Duodenal mucosa (tissue), 2 donors: ENCODE results near the gene DCXR.

Experiments used
- H3K27ac ChIP-seq: one replicate; pipeline ENCODE4 v1.7.0; 2013; ENCODE audit warnings: low read depth, low read length
- H3K27me3 ChIP-seq, 2 donors: one replicate each; pipeline ENCODE4 v1.7.0; 2013; ENCODE audit warnings: low read length in 2 of 2, control low read depth in 1 of 2; ENCODE audit not compliant: insufficient read depth in 2 of 2, control insufficient read depth in 1 of 2
- H3K36me3 ChIP-seq, 2 donors: one replicate each; pipeline ENCODE4 v1.7.0; 2013; ENCODE audit warnings: low read length in 2 of 2, control low read depth in 1 of 2; ENCODE audit not compliant: insufficient read depth in 2 of 2, control insufficient read depth in 1 of 2
- H3K4me1 ChIP-seq, 2 donors: one replicate each; pipeline ENCODE4 v1.7.0; 2013; ENCODE audit warnings: low read length in 2 of 2, control low read depth in 1 of 2; ENCODE audit not compliant: insufficient read depth in 2 of 2, control insufficient read depth in 1 of 2
- H3K4me3 ChIP-seq, 2 donors: one replicate each; pipeline ENCODE4 v1.7.0; 2013; ENCODE audit warnings: low read length in 2 of 2, low read depth in 1 of 2
- H3K9ac ChIP-seq, 2 donors: one replicate each; pipeline ENCODE4 v1.7.0; 2013; ENCODE audit warnings: low read length in 2 of 2, low read depth in 1 of 2
- H3K9me3 ChIP-seq, 2 donors: one replicate each; pipeline ENCODE4 v1.7.0; 2013; ENCODE audit warnings: low read length in 2 of 2, control low read depth in 1 of 2; ENCODE audit not compliant: control insufficient read depth in 1 of 2

DCXR gene

GRCh38 chr17:82054351-82055022, 17.0 kb upstream of the DCXR start:
- Histone ChIP-seq H3K36me3 (peaks cover 13 to 60% of the 10 kb centered on the region in 2 donors), H3K9me3 (no peaks in the 10 kb centered on the region)

GRCh38 chr17:82053556-82054263, 16.2 kb upstream of the DCXR start:
- no peak overlapping the region for H3K27ac ChIP-seq
- H3K27me3 ChIP-seq: no peaks in the 10 kb centered on the region
- H3K9me3 ChIP-seq: no peaks in the 10 kb centered on the region
- peaks cover 13 to 53% of the 10 kb centered on the region in 2 donors for H3K36me3 ChIP-seq
- H3K9ac ChIP-seq: no peak overlapping the region
- peaks cover 11 to 29% of the 10 kb centered on the region in 2 donors for H3K4me1 ChIP-seq
- H3K4me3 ChIP-seq: peak overlapping the region in 1 of 2 donors; percentile 89

More at GRCh38 chr17:82054351-82055022, 17.0 kb upstream of the DCXR start:
- Histone ChIP-seq H3K27me3 (no peaks in the 10 kb centered on the region), H3K4me3 (no peak overlapping the region), H3K9ac (no peak overlapping the region), H3K27ac (no peak overlapping the region), H3K4me1 (peaks cover 11 to 29% of the 10 kb centered on the region in 2 donors)

GRCh38 chr17:82053130-82053529, 15.6 kb upstream of the DCXR start:
- H3K9ac ChIP-seq: no peak overlapping the region
- H3K36me3 ChIP-seq: peaks cover 10 to 50% of the 10 kb centered on the region in 2 donors
- no peaks in the 10 kb centered on the region for H3K27me3 ChIP-seq
- peak overlapping the region; percentile 87 to 89 for H3K4me3 ChIP-seq
- H3K27ac ChIP-seq: no peak overlapping the region
- H3K4me1 ChIP-seq: peaks cover 11 to 29% of the 10 kb centered on the region in 2 donors
- no peaks in the 10 kb centered on the region for H3K9me3 ChIP-seq

- Histone ChIP-seq H3K9ac (peak overlapping the region; percentile 70), H3K4me1 (peaks cover 11 to 29% of the 10 kb centered on the region in 2 donors), H3K27ac (no peak overlapping the region), H3K27me3 (no peaks in the 10 kb centered on the region), H3K36me3 (peaks cover 10 to 50% of the 10 kb centered on the region in 2 donors), H3K4me3 (peak overlapping the region; percentile 87 to 89), H3K9me3 (no peaks in the 10 kb centered on the region)
These were observed 15.2 kb upstream of the DCXR start for GRCh38 chr17:82052638-82053059.

GRCh38 chr17:82051776-82052637, 14.5 kb upstream of the DCXR start, which contains the start of the genes GPS1 and RFNG:
GPS1 (plus strand) TSS chr17:82051898; CDS start chr17:82051932, 34 bp downstream.
RFNG (minus strand) TSS chr17:82051811; CDS start chr17:82051766, 45 bp downstream.
- Histone ChIP-seq H3K4me1 (peaks cover 11 to 29% of the 10 kb centered on the region in 2 donors), H3K36me3 (peaks cover 10 to 49% of the 10 kb centered on the region in 2 donors), H3K27ac (no peak within 1 kb of the TSS), H3K9ac (peak within 1 kb of the TSS; percentile 70), H3K27me3 (no peaks in the 10 kb centered on the region), H3K9me3 (no peaks in the 10 kb centered on the region), H3K4me3 (peak within 1 kb of the TSS; percentile 87 to 89)

- Histone ChIP-seq H3K4me1 (peaks cover 11 to 29% of the 10 kb centered on the region in 2 donors), H3K27me3 (no peaks in the 10 kb centered on the region), H3K4me3 (peak overlapping the region; percentile 62 to 87), H3K27ac (no peak overlapping the region), H3K9ac (peak overlapping the region; percentile 31 to 49), H3K9me3 (no peaks in the 10 kb centered on the region), H3K36me3 (peaks cover 10 to 39% of the 10 kb centered on the region in 2 donors)
These were observed 13.5 kb upstream of the DCXR start for GRCh38 chr17:82050761-82051641.

- Histone ChIP-seq H3K4me1 (peaks cover 11 to 29% of the 10 kb centered on the region in 2 donors), H3K27me3 (no peaks in the 10 kb centered on the region), H3K27ac (no peak overlapping the region), H3K9me3 (no peaks in the 10 kb centered on the region), H3K9ac (peak overlapping the region; percentile 31 to 49), H3K36me3 (peaks cover 8 to 34% of the 10 kb centered on the region in 2 donors), H3K4me3 (peak overlapping the region; percentile 62 to 87)
These were observed 12.8 kb upstream of the DCXR start for GRCh38 chr17:82050152-82050760.

- H3K9me3 ChIP-seq: no peaks in the 10 kb centered on the region
- H3K4me3 ChIP-seq: no peak overlapping the region
- no peak overlapping the region for H3K27ac ChIP-seq
- H3K9ac ChIP-seq: no peak overlapping the region
- H3K27me3 ChIP-seq: no peaks in the 10 kb centered on the region
- H3K36me3 ChIP-seq: peaks cover 3 to 26% of the 10 kb centered on the region in 2 donors
- peaks cover 11 to 29% of the 10 kb centered on the region in 2 donors for H3K4me1 ChIP-seq
These were observed 12.0 kb upstream of the DCXR start for GRCh38 chr17:82049521-82049971.

GRCh38 chr17:82049106-82049505, 11.6 kb upstream of the DCXR start:
- Histone ChIP-seq H3K36me3 (peaks cover 3 to 23% of the 10 kb centered on the region in 2 donors), H3K4me3 (no peak overlapping the region), H3K27ac (no peak overlapping the region), H3K4me1 (peaks cover 11 to 29% of the 10 kb centered on the region in 2 donors), H3K27me3 (no peaks in the 10 kb centered on the region), H3K9me3 (no peaks in the 10 kb centered on the region), H3K9ac (no peak overlapping the region)
